Stimulated activated CD4-positive, alpha-beta T cell treated with anti-CD3 and anti-CD28 coated beads, Interleukin-4, amount 100 ng/mL, for 1 hour (primary cell): Measurements from ENCODE around the gene RNF169.

Experiments used
- DNase-seq: peaks from one replicate; pipeline ENCODE4 v3.0.0-alpha.2; 2020

RNF169 gene

DNA sequence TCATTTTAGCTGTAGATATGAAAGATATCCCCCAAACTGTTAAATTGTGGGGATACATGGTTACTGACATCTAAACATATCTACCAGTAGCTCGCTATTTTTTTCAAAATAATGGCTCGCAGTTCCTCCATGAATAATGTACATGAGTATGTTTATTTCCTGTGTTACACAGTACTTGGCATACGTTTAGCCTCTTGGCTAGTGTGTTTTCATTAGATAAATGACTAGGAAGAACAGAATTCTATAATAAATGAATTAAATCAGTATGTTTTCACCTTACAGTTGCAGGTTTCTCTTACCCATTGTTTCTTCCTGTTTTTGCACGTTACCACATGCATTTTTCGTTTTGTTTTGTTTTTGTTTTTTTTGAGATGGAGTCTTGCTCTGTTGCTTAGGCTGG, 21.8 kb downstream of the RNF169 start:
- DNase-seq, result no peak

DNA sequence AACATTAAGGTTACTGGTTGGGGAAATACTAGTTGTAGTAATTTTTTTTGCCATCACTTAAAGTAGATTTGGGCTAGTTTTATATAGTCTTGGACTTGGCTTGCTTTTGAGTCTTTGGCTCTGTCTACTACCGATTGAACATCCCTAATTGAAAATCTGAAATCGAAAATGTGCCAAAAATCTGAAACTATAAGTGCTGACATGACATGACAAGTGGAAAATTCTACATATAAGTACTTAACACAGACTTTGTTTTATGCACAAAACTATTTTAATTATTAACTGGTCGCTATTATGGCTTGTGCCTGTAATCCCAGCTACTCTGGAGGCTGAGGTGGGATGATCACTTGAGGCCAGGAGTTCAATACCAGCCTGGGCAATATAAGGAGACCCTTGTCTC, 22.5 kb downstream of the RNF169 start:
- no peak for DNase-seq

DNA sequence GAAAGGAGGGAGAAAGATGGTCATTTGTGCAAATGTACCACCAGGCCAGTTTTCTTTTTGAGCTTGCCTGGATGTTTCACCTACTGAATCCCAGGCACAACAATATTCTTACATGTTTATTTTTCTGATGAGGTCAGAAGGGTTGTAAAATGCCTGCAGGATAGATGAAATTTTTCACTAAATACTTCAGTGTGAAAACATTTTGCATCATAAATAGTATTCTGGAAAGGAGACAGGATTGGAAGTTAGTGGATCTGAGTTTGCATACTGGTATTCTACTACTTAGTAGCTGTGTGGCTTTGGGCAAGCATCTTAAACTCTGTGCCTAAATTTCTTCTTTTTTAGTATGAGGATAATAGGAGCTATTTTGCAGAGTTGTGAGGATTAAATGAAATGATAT, 24.8 kb downstream of the RNF169 start:
- DNase-seq, result no peak

DNA sequence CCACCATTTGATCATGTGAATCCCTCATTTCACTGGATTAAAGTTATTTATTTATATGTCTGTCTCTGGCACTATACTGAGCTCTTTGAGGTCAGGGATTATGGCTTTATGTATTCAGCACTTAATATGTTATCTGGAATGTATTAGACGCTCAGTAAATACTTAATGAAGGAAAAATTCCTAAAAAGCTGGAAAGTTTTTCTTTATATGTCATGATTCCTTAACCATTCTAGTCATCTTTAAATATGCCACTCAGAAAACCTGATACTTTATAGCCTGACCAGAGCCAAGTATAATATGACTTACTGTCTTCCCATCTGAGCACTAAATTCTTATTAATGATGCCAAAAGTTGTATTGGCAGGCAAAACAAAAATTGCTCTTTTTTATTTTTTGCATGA, 27.1 kb downstream of the RNF169 start:
- DNase-seq, result no peak

DNA sequence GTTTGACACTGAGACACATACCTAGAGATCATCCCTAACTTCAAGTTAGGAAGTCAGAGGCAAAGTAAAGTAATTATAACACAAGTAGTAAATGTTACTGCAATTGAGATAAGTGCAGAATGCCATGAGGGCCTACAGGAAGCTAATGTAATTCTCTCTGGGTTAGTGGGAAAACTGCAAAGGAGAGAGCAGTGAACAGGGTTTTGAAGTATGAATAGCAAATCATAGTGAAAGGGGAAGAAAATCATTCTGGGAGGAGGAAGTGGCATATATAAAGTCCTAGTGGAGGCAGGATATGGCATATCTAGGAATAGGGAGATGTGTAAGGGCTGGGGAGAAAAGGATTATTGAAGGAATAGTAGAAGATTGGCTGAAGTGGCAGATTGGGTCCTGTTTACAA, 27.9 kb downstream of the RNF169 start:
- no peak for DNase-seq

DNA sequence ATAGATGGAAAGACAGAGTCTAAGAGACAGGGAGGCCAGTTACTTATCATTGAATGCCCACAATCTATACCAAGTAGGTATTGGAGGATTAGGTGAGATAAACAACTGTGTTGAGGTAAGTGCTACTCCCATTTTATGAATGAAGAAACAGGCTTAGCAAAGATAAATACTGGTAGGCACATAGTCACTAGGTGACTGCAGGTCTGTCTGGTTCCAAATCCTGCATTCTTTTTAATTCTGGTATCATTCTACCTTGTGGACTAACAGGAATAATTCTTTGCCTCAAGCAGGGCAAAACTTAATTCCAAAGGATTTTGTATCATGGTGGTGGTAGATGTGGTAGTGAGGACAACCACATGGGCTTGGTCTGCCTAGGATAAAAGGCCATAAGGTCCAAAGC, 28.4 kb downstream of the RNF169 start:
- DNase-seq, result no peak

DNA sequence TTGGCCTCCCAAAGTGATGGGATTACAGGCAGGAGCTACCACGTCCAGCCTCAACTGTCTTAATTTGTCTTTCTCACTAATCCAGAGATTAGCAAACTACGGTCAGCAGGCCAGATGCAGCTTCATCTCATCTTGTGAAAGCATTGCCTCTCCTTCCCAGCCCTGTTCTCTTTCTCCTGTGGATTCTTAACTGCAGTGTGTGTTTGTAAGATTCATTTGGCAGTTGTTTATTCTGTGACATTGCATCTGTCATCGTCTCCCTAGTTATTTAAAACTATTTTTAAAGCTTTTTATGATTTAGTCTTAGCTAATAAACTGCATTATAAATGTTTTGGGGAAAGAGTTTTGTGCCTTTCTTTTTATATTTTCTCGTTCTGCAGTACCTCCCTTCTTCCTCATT, 29.2 kb downstream of the RNF169 start:
- no peak for DNase-seq

DNA sequence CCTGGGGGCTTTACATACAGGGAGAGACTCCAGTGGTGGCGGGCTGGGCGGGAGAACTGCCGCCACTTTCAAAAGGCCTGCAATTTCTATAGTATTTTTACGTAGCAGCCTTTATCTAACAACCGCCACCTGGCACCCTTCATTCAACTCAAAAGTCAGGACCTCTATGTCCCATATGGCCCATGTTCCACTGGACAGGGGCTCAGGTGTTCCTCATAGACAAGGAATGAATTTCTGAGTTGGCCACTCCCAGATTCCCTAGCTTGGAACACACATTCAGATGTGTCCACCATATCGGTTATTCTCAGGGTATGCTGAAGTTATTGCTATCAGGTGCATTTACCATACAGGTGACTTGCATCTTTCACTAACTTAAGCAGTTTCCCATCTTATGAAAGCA, 29.9 kb downstream of the RNF169 start:
- DNase-seq, result no peak

DNA sequence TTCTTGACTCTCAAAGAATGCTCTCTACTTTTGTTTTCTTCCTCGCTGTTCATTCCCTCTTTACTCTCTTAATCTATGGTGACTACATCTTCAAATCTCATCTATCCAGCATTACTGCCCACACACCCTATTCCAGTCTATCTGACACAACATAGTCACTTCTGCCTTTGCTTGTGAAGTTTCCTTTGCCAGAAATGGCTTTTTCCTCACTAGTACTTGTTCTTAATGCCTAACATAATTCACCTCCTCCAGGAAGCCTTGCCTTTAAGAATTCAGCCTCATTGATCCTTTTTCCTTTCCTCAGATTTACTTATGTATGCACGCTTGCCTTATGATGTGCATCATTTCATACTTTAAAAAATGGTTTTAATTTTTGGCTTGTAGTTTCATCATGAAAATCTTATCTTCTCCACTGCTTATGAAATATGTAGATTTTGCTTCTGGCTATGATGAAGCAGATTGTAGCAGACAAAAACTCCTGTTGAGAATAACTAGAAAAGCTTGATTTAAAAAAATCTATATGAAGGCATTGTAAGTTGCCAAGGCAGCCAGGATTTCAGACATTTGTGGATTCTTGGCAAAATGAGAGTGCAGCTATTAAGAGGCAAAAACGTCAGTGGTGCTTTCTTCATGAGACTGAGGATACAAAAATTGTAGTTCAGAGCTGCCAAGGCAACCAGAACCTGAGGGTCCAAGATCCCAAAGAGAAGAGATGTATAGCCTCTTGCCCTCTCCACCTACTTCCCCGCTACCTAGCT, 31.8 kb downstream of the RNF169 start:
- DNase-seq, result no peak

DNA sequence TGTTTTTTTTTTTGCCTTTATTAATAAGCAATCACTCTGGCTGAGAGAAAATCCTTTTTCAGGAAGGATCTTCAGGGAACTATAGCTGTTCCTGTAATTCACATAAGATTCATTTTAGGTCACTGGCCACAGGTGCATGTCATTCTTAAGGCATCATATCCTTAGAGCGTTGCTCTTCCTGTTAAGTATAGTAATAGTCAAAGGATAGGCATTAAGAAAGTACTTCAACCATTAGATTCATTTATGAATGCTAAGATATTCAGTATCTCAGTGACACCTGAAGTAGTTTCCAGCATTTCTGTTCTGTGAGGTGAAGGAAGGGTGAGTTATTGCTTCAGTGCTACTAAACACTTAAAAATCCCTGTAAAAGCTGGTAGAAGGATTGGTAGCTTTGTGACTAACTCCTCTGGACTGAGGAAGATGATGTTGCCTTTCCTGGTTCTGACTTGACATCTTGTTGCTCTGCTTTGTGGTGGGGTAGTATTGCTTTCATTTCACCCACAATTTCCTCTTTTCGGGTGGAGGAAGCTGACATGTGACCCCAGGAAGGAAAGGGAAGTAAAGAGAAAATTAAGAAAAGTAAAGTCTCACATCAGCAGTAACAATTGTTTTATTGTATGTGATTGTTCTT, 34.7 kb downstream of the RNF169 start:
- no peak for DNase-seq

DNA sequence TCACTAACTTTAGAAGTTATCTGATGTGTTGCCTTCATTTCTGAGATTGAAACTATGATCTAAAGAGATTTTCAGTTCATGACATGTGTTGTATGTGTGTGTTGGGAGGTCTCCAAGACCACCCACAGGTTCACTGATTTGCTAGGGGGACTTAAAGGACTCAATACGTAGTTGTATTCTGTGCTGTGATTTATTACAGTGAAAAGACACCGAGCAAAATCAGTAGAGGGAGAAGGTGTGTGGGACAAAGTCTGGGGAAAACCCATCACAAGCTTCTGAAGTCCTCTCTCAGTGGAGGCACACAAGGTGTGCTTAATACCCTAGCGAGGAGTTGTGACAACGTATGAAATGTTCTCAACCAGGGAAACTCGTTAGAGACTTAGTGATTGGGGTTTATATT, 35.6 kb downstream of the RNF169 start:
- DNase-seq, result no peak

DNA sequence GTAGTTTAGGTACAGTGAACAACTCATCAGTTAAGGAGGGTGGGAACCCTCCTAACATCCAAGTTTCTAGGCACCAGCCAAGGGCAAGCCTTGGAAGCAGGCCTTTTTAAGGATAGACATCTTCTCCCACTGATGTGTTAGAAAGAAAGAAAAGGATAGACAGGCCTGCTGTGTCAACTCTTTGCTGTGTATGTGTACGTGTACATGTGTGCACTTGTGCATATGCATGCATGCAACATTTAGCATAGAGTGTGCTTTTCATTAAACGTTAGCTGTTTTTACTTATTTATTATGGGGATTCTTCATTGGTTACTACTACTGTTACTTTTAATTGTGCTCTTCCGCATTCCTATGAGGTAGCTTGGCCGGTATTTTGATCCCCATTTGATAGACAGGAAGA, 36.1 kb downstream of the RNF169 start:
- no peak for DNase-seq

DNA sequence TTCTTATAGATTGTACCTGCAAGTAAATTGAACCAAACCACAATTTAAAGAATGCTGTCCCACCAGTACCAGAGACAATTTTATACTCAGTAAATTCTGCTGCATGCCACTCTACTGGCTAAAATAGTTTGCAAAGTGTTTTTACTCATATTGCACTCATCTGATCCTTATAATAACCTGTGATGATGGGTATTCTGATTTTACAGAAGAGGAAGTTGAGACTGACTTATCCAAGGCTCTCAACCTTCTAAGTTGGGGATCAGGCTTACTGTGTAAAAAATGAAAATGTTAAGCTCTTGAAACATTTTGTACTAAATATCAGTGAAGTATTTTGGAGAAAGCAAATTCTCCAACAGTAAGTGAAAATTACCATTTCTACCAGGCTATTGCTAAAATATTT, 37.9 kb downstream of the RNF169 start:
- DNase-seq, result no peak

DNA sequence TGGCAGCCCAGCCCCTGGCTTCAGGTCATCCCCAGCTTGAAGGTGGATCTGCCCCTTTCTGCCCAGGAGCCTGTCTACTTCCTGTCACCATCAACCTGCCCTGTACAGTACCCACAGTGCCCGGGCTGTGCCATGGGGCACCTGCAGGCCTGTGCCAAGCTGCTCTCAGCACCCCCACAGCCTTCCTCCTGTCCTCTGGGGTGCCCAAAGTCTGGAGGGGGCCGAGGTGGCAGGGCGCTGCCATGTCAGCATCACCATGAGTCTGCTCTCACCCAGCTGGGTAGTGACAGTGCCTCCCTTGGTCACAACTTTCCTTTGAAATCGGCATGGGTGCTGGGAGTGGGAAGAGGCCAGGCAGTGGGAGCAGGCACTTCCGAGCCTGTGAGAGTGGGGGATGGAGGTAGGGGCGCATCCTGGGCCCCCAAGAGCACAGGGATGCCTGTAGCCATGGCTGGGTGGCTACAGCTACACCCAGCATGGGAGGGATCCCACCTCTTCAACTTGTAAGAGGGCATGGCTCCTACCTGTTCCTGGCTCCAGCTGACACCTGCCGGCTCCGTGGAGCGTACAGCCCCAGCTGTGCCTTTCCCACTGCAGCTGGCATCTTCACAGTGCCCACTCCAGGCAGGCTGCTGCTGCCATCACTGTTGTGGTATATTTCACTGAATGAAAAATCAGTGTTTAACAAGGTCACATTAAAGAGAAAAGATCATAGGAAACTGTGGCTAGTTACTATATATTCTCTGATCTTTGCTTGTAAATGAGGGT, 42.9 kb downstream of the RNF169 start:
- no peak for DNase-seq

DNA sequence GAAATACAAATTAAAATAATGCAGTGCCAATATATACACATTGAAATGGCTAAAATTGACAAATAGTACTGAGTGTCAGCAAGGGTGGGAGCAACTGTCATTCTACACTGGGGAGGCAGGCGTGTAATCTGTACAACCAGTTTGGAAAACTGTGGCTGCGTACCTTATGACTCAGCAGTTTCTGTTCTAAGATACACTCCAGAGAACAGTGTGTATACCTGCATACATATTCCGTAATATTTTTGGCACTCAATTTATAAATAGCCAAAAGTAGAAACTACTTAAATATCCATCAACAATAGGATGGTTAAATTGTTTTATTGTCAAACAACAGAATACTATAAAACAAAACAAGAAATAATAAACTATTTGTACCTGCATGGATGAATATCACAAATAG, 57.6 kb downstream of the RNF169 start:
- DNase-seq, result no peak

DNA sequence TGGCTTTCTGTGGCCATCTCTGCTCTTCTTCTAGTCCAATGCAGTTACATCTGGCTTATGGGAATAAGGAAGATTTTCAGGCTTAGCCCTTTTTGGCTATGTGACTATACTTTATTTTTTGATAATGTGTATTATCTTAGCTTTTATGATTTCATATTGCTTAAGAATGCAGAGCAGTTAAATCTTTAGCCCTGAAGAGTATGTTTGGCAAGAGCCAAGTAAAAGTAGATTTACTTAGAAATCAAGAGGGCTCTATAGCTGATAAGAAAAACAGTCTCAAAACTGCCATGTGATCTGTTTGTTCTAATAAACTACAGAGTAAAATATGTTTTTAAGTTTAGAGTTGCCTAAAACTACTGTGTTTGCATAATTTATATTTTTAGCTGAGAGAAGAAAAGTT, 61.2 kb downstream of the RNF169 start:
- no peak for DNase-seq

DNA sequence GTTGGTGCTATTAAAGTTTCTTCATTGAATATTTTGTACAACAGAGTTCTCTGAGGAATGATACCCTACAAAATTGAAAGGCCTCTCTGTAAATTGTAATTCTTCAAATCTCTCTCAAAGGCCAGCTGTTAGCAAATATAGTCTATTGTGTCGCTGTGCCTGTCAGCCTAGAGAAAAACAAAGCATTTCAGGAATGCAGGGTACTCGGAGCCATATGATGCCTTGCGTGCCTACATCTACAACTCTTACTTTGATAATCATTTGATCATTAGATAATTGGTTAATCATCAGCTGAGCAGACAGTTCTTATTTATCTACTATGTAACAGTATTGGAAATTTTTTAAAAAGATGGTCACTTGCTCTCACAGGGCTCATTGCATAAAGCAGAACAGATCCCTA, 67.3 kb downstream of the RNF169 start:
- no peak for DNase-seq

DNA sequence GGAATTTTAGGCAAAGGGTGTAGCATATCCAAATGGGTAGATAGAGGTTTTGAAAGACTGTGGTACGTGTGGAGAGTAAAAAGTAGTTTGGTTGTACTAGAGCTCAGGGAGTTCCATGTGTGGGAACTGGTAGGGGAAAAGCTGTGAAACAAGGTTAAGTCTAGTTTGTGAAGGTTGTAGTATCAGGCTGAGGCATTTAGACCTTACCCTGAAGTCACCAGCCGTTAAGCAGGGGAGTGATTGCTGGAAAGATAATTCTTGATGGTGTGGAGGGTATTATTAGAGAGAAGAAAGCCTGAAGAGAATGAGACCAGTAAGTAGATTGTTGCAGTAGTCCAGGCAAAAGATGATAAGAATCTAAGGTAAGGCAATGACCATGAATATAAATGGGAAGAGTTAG, 68.0 kb downstream of the RNF169 start:
- DNase-seq, result no peak

DNA sequence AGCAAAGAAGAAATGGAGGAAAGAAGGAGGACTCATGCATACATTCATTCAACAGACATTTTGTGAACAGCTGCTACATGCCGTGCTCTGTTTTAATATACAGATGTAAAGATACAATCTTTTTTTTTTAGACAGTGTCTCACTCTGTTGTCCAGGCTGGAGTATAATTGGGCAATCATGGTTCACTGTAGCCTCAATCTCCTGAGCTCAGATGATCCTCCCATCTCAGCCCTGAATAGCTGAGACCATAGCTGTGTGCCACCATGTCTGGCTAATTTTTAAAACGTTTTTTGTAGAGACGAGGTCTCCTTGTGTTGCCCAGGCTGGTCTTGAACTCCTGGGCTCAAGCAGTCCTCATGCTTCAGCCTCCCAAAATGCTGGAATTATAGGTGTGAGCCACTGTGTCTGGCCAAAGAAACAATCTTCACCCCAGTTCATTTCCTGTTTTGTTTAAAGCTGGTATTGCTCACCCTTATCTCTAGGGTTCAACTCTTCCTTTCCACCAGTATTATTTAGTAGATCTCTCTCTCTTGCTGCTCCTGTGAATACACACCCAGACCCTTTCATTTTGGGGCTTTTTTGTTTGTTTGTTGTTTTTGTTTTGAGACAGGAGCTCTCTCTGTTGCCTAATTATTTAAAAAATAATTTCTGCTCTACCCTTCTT, 69.8 kb downstream of the RNF169 start:
- no peak for DNase-seq

DNA sequence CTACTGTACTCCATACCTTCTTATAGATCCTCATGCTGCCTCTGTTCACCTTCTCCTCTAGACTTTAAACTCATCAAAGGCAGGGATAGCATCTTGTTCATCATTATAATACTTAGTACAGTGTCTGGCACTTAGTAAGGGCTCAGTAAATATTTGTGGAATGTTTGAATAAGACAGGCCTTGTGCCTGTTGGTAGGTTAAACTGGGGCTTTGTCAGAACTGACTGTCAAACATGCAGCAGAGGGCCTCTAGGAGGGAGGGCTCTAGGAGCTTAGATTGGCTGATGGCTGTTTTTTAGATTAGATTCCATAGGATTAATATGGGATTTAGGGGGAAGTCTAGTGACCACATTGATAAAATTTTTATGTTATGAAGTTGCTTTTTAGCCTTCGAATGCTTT, 70.8 kb downstream of the RNF169 start:
- no peak for DNase-seq

DNA sequence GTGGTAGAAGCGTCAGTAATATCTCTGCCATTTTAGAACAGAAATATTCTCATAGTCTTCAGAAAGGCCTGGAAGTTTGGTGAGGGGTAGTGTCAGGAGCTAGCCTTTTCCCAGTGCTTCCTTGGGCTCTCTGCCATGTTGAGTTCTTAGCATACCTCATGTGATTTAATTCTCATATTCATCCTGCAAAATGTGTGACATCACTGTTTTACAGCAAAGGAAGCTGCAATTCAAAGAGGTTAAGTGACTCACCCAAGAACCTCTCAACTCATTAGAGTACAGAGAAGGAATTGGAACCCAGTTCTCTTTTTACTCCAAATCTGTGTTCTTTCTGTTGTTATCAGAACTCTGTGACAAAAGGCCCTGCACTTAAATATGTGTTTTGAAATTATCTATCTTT, 72.1 kb downstream of the RNF169 start:
- DNase-seq, result no peak

DNA sequence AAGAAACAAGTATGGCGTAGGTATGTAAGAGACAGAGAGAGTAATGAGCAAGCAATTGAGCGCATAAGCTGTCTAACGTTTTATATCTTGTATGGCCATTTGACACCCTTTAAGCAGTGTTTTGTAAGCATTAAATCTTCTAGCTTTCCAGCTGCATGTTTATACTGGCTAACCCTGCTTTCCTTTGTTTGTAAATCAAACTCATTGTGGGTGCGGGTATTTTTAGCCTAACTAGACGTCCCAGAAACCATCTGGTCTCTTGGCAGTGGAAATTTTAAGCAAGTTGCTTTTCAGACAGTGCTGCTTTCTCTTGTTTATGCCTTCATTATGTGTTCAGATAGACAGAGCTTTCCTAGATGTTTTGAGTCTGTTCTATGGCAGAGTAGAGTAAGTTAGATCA, 73.5 kb downstream of the RNF169 start:
- no peak for DNase-seq

DNA sequence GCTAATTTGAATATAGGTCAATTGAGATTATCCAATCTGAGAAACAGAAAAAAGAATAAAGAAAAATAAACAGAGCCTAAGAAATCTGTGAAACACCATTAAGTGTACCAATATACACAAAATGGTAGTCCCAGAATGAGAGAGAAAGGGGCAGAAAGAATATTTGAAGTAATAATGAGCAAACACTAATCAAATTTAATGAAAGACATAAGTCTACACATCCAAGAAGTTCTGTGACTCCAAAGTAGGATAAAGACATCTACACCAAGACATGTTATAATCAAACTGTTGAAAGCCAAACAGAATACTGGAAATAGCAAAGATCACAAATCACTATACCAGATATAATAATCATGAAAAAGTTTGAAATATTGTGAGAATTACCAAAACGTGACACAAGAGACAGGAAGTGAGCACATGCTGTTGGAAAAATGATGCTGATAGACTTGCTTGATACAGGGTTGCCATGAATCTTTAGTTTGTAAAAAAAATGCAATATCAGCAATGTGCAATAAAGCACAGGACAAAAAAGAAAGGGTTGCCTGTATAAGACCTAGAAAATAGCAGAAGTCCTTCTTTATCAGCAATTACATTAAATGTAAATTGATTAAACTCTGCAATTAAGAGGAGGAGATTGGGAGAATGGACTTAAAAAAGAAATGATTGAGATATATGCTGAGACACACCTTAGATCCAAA, 75.8 kb downstream of the RNF169 start:
- DNase-seq, result no peak
